ENCODE data around the gene VDAC1. TPM values are rescaled to one million over a fixed set of nuclear protein-coding genes. Genes with fewer than 3 reads are reported as not detected.

VDAC1 gene
- total and polyA plus RNA-seq, 2 donors (not counting 1 experiment from before 2014, with no cell fraction given), result 202 to 281 TPM

DNA sequence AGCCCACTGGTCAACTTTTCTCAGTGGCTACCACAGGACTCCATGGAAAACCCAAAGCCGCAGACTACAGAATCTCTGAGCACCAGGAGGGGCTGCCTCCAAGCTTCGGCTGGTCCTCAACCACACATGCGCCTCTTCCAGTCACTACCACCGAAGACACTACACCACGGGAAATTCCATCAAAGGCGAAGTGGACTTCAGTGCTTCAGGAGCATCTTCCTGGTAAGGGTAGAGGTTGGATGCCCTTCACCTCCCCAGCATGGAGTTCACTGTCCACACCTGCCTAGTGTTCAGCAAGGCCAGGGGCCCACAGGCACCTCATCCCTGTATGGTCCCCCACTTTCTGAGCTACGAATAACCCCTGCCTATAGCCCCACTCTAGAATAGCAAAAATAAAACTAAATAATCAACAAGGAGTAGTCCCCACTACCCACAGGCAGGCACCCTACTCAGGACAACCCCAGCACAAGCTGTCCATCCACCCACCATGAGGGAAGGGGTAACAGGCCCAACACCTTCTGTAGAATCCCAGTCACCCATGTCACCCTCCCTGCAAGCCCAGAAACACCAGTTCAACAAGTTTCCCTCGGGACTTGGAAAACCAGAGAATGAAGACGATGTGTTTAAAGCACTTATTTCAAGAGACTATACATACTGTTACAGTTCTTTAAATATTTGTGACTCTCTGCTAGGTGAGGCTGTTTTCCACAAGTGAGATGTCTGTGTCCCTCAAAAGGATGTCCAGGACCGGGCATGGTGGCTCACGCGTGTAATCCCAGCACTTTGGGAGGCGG, 2.6 kb downstream of the VDAC1 start:
- no peak for DNase-seq (ENCODE audit: low read depth in 2 of 2)
- H3K9ac ChIP-seq (ENCODE audit: insufficient read depth, low read length), result no peak overlapping the region
- H3K9me3 ChIP-seq (ENCODE audit: control insufficient read depth, insufficient read depth, low read depth, low read length), result no peaks in the 10 kb centered on the region
- no peaks in the 10 kb centered on the region for H3K27me3 ChIP-seq (ENCODE audit: control insufficient read depth, insufficient read depth, low read length)
- H3K4me1 ChIP-seq (ENCODE audit: control insufficient read depth, extremely low read depth, insufficient read depth, low read length), result peaks cover 21% of the 10 kb centered on the region
- peaks cover 15% of the 10 kb centered on the region for H3K36me3 ChIP-seq (ENCODE audit: control insufficient read depth, insufficient read depth, low read length)
- H3K27ac ChIP-seq (ENCODE audit: insufficient read depth, low read length), result no peak overlapping the region
- H4K20me1 ChIP-seq (ENCODE audit: control insufficient read depth, extremely low read depth, insufficient read depth, low read length), result peaks cover 3% of the 10 kb centered on the region
- peak overlapping the region; percentile 63 for H3K4me2 ChIP-seq (ENCODE audit: extremely low read depth, insufficient read depth, low read length)
- H2AFZ ChIP-seq (ENCODE audit: low read length), result no peak overlapping the region
- H3K79me2 ChIP-seq (ENCODE audit: control insufficient read depth, insufficient read depth, low read length), result peaks cover 72% of the 10 kb centered on the region
- TF ChIP-seq CTCF (conservative IDR thresholded peaks at IDR 0.05 in 1 of 2, IDR thresholded peaks at IDR 0.05 in 1 of 2; ENCODE audit: low read depth in 1 of 2, low read length in 2 of 2) (no peak), EZH2 (IDR thresholded peaks at IDR 0.05; ENCODE audit: low read length, missing control alignments) (no peak)
- peak overlapping the region in 1 of 4 experiments; percentile 12 for H3K4me3 ChIP-seq (replicated peaks in 1 of 4; ENCODE audit: control extremely low read depth in 1 of 4, insufficient read depth in 1 of 4, low read depth in 3 of 4, low read length in 4 of 4)

DNA sequence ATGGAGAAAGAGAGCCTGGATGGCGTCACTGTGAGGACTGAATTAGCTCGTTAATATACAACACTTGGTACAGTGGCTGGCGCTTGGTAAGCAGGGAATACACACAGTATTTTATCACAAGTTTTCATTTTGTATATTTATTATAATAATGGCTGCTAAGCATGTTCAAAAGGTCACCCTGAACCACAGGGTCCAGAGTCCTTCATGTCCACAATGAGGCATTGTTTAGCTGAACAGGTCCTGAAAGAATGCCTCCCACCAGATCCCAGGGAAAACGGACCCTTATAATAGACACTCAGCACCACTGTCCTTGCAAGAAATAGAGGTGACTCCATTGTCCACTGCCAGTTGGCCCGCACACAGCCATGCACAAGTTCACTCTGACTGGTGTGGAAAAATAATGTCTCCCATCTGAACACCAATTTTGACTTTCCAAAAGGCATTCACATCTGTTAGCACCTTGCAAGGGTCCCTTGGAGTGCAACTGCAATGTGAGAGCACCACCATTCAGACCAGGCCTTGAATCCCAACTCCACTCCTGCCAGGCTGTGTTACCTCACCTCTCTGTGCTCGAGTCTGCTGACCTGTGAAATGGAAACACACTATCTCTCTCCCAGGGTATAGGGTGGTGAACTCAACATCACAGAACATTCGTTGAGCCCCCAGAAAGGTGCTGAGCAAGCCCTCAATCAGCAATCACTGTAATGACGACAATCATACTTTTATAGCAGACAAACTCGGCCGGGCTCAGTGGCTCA, 3.9 kb downstream of the VDAC1 start:
- Histone ChIP-seq H3K9ac (ENCODE audit: insufficient read depth, low read length) (no peak overlapping the region), H4K20me1 (ENCODE audit: control insufficient read depth, extremely low read depth, insufficient read depth, low read length) (peaks cover 3% of the 10 kb centered on the region), H3K4me3 (replicated peaks in 1 of 4; ENCODE audit: control extremely low read depth in 1 of 4, insufficient read depth in 1 of 4, low read depth in 3 of 4, low read length in 4 of 4) (no peak overlapping the region), H3K36me3 (ENCODE audit: control insufficient read depth, insufficient read depth, low read length) (peaks cover 15% of the 10 kb centered on the region), H3K4me2 (ENCODE audit: extremely low read depth, insufficient read depth, low read length) (no peak overlapping the region), H3K27me3 (ENCODE audit: control insufficient read depth, insufficient read depth, low read length) (no peaks in the 10 kb centered on the region), H3K79me2 (ENCODE audit: control insufficient read depth, insufficient read depth, low read length) (peaks cover 85% of the 10 kb centered on the region), H3K27ac (ENCODE audit: insufficient read depth, low read length) (no peak overlapping the region), H3K9me3 (ENCODE audit: control insufficient read depth, insufficient read depth, low read depth, low read length) (no peaks in the 10 kb centered on the region), H2AFZ (ENCODE audit: low read length) (no peak overlapping the region), H3K4me1 (ENCODE audit: control insufficient read depth, extremely low read depth, insufficient read depth, low read length) (peaks cover 20% of the 10 kb centered on the region)
- TF ChIP-seq CTCF (conservative IDR thresholded peaks at IDR 0.05 in 1 of 2, IDR thresholded peaks at IDR 0.05 in 1 of 2; ENCODE audit: low read depth in 1 of 2, low read length in 2 of 2) (no peak), EZH2 (IDR thresholded peaks at IDR 0.05; ENCODE audit: low read length, missing control alignments) (no peak)
- no peak for DNase-seq (ENCODE audit: low read depth in 2 of 2)

DNA sequence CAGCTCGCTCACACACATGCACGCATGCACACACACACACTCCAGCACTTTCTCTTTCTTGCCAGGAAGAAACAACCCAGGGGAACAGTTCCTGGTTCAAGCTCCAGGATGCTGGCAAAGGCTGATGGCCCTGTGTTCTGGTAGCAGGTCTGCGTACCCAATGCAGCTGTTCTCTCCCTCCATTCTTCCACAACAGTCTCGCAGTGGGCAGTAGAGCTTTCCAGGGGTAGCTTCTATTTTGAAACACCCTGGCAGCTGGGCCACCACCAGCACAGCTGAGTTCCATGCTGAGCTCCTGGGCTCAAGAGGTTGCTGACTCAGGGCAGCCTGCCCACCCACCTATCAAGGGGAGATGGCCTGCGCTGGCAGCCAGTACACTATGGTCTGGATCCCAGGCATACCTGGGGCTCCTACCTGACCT, 4.7 kb downstream of the VDAC1 start:
- Histone ChIP-seq H3K9ac (ENCODE audit: insufficient read depth, low read length) (no peak overlapping the region), H3K4me2 (ENCODE audit: extremely low read depth, insufficient read depth, low read length) (no peak overlapping the region), H3K79me2 (ENCODE audit: control insufficient read depth, insufficient read depth, low read length) (peaks cover 91% of the 10 kb centered on the region), H2AFZ (ENCODE audit: low read length) (no peak overlapping the region), H4K20me1 (ENCODE audit: control insufficient read depth, extremely low read depth, insufficient read depth, low read length) (peaks cover 3% of the 10 kb centered on the region), H3K4me1 (ENCODE audit: control insufficient read depth, extremely low read depth, insufficient read depth, low read length) (peaks cover 20% of the 10 kb centered on the region), H3K27ac (ENCODE audit: insufficient read depth, low read length) (no peak overlapping the region), H3K4me3 (replicated peaks in 1 of 4; ENCODE audit: control extremely low read depth in 1 of 4, insufficient read depth in 1 of 4, low read depth in 3 of 4, low read length in 4 of 4) (no peak overlapping the region), H3K9me3 (ENCODE audit: control insufficient read depth, insufficient read depth, low read depth, low read length) (no peaks in the 10 kb centered on the region), H3K36me3 (ENCODE audit: control insufficient read depth, insufficient read depth, low read length) (peaks cover 15% of the 10 kb centered on the region), H3K27me3 (ENCODE audit: control insufficient read depth, insufficient read depth, low read length) (no peaks in the 10 kb centered on the region)
- no peak for TF ChIP-seq CTCF (conservative IDR thresholded peaks at IDR 0.05 in 1 of 2, IDR thresholded peaks at IDR 0.05 in 1 of 2; ENCODE audit: low read depth in 1 of 2, low read length in 2 of 2)
- no peak for TF ChIP-seq EZH2 (IDR thresholded peaks at IDR 0.05; ENCODE audit: low read length, missing control alignments)
- no peak for DNase-seq (ENCODE audit: low read depth in 2 of 2)

Data from fibroblast of lung (primary cell).